ENCODE measurements around the gene CLEC2L.

GRCh38 chr7:139566736-139567646 lies 43.5 kb downstream of the CLEC2L start:
- no peak for TF ChIP-seq EZH2 (IDR thresholded peaks at IDR 0.05; ENCODE audit: borderline replicate concordance, low read depth, low read length, poor library complexity, severe bottlenecking)
- no peak for TF ChIP-seq CTCF (conservative IDR thresholded peaks at IDR 0.05; ENCODE audit: low read depth, low read length)

Data from A673 (cell line).